SK-N-DZ (cell line): ENCODE data around the gene UQCR11.

Experiments used
- DNase-seq: peaks from one replicate; pipeline ENCODE4 v3.0.0-alpha.2; 2015; ENCODE audit warnings: low spot score

Gene UQCR11

DNA sequence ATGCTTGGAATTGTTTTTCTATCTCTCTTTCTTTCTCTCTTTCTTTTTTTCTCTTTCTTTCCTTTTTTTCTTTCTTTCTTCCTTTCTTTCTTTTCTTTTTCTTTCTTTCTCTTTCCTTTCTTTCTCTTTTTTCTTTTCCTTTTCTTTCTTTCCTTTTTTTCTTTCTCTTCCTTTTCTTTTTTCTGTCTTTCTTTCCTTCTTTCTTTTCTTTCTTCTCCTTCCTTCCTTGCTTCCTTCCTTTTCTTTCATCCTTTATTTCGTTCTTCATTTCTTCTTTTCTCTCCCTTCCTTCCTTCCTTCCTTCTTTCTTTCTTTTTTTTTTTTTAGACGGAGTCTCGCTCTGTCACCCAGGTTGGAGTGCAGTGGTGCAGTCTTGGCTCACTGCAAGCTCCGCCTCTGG lies 35.3 kb downstream of the UQCR11 start:
- DNase-seq: no peak

- peak; percentile 64 for DNase-seq
These were observed 36.8 kb downstream of the UQCR11 start, which contains the start of gene MEX3D for GRCh38 chr19:1568320-1569019. Gene MEX3D, minus strand, starts transcription at chr19:1568325. Its CDS starts 267 bp downstream, at chr19:1568058.

DNA sequence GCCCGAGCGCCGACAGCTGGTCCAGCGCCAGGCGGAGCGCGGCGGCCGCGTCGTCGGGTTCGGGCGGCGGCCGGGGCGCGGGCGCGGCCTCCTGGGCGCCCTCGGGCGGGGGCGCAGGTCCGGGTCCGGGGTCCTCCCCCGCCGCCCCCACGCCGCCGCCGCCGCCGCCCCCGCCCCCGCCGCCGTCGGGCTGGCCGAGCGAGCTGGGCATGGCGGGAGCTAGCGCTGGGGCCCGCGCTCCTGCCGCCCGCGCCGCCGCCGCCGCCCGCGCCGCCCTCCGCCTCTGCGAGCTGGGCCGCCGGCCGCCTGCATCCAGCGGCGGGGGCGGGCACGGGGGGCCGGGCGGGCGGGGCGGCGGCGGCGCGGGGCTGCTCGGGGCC lies 37.4 kb downstream of the UQCR11 start:
- no peak for DNase-seq

DNA sequence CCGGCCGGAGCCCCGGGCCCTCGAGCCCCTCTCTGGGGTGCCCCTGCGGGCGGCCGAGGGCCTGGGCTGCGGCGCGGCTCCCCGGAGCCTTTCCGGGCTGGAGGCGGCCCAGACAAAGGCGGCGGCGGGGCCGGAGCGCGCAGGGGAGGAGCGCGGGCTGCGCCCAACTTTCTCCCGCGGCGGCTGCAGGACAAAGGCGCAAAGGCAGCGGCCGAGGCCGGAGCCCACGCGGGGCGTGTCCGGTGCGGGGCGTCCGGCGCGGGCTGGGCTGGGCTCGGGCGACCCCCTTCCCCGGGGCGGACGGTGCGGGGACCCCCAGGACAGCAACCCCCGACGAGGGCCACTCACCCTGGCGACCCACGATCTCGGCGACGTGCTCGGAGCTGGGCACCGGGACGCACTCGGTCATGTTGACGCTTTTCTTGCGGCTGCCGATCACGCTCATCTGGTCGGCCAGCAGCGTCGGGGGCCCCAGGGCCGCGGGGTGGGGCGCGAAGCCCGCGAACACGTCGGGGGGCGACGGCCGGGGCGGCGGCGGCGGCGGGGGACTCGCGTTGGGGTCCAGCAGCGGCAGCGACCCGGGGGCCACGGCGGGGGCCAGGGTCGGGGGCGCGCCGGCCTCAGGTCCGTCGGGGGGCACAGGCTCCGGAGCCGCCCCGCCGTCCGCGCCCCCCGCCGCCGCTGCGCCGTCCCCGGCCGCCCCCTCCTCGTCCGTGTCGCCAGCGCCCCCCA lies 38.0 kb downstream of the UQCR11 start:
- DNase-seq: no peak

GRCh38 chr19:1566392-1567115 lies 38.7 kb downstream of the UQCR11 start:
- peak; percentile 81 for DNase-seq

DNA sequence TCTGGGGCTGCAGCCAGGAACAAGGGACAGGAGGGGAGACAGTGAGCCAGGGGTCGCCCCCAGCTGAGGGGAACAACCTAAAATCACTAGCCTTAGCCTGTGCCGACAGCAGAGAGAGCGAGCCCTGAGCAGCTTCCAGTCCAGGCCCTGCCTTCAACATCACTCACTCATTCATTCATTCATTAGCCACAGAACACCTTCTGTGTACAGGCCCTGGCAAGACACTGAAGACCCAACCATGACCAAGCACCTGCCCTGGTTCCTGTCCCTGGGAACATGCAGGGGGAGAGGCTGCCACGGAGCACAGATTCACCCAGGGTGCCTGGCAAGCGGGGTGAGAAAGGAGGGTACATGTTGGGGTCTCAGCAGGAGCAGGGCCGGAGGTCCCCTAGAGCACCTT lies 42.0 kb downstream of the UQCR11 start:
- no peak for DNase-seq

DNA sequence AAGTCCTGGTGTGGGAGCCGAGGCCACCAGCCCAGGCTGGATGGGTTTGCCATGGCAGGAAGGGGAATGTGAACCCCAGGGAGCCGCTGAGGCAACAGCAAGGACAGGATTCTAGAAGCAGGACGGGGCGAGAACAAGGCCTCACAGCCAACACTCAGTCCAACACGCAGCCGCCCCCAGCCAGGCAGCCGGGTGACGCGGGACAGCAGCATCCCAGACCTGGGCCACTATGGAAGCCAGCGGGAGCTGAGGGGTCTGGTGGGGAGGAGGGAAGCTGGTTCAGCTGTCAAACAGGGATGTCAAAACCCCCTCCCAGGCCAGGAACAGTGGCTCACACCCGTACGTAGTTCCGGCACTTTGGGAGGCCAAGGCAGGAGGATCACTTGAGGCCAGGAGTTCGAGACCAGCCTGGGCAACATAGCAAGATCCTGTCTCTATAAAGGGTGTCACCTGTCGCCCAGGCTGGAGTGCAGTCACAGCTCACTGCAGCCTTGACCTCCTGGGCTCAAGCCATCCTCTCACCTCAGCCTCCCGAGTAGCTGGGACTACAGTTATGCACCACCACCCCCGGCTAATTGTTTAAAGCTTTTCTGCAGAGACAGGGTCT lies 43.9 kb downstream of the UQCR11 start:
- no peak for DNase-seq

GRCh38 chr19:1560286-1560882 lies 44.9 kb downstream of the UQCR11 start:
- no peak for DNase-seq

DNA sequence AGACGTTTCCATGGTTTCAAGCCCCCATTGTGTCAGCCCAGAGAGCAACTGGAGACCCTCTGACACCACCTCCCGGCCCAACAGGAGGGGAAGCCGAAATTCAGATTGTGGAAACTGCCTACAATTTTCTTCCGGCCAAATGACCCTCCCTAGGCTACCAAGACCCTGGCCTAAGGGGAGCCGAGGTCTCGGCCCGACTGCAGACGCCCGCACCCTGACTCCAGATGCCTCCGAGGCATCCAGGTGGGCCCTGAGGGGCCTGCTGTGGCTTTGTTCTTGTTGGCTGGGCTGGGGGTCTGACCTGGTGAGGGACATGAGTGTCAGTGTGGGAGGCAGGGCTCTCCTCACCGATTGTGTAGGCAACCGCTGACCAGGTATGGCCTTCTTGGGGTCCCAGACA lies 46.7 kb downstream of the UQCR11 start:
- DNase-seq: no peak

DNA sequence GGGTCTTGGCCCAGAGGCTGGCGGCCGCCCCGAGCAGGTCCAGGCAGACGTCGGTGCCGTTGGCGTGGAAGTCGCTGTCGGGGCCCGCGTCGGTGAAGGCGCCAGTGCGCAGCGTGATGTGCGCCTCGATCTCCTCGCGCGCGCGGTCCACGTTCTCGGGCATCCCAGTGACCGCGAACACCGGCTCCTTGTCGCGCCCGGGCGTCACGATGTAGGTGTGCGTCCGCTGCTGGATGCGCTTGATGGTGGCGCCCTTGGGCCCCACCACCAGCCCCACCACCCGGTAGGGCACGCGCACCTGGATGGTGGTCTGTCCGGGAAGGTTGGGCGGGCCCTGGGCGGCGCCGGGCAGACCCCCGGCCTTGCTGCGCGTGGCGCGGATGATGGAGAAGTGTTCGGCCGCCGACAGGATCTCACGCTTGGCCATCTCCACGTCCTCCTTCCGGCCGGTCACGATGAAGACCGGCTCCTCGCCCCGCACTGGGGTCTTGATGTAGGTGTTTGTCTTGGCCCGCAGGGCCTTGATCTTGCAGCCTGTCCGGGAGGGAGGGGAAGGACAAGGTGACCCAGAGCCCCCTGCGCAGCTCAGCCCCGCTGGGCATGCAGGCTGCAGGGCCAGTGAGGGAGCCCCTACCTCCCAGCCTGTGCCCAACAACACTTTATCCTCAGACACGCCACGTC lies 48.7 kb downstream of the UQCR11 start:
- DNase-seq: no peak

- DNase-seq: no peak
These were observed 49.5 kb downstream of the UQCR11 start for GRCh38 chr19:1555487-1556389.

DNA sequence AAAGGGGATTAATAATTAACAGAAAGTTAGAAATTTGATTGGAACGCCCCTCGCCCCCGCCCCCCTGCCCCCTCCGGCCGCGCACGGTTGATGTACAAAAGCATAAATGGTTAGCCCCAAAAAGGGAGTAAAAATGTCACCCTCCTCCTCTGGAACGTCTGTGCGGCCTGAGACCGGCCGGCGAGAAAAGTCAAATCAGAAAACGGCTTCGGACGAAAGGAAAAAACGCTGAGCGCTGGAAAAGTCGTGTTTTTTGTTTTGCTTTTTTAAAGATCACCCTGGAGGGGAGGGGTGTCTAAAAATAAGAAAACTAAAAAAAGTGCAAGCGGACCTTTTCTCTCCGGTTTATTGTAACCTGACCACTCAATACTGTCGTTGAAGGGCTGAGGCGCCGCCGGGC lies 50.3 kb downstream of the UQCR11 start:
- DNase-seq: no peak

DNA sequence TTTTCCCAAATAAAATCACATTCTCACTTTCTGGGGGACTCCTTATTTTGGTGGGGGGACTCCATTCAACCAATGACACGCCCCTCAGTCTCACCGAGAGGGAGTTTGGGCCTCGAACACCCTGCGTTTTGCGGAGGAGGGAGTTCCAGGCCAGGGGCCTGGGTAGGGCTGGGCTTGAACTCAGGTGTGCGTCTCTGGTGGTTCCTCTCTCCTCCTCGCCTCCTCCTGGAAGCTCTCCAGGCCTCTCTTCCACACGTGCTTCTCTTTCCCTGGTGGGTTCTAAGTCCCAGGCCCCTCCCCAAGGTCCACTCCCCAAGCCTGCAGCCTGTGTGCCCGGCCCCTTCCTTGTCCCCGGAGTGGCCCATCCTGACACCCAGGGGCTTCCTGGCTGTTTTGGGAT lies 51.8 kb downstream of the UQCR11 start:
- DNase-seq: no peak

- no peak for DNase-seq
These were observed 53.9 kb downstream of the UQCR11 start for GRCh38 chr19:1551068-1552040.

GRCh38 chr19:1549332-1549945 lies 55.8 kb downstream of the UQCR11 start:
- no peak for DNase-seq
